ENCODE data around the gene MYOZ3. TPM values are rescaled to one million over a fixed set of nuclear protein-coding genes. Genes with fewer than 3 reads are reported as not detected.

MYOZ3 gene
- total and polyA plus RNA-seq, 2 experiments from 2014 or later: 1.1 to 1.8 TPM

- 84% methylated on average over 10 of the region's 10 CpGs for WGBS (ENCODE audit: low lambda C conversion rate, missing lambda C conversion rate)
Measured at GRCh38 chr5:150661821-150662596, 958 bp downstream of the MYOZ3 start.

GRCh38 chr5:150662731-150663516 is 1.9 kb downstream of the MYOZ3 start:
- H3K4me3 ChIP-seq: no peak overlapping the region
- no peak for DNase-seq (ENCODE audit: low spot score)
- H3K27ac ChIP-seq: no peak overlapping the region
- H4K20me1 ChIP-seq (ENCODE audit: insufficient read depth, poor library complexity, severe bottlenecking): no peaks in the 10 kb centered on the region
- no peak for TF ChIP-seq CTCF (IDR thresholded peaks at IDR 0.05; ENCODE audit: poor library complexity)
- no peak for TF ChIP-seq EZH2phosphoT487 (IDR thresholded peaks at IDR 0.05; ENCODE audit: low read depth, severe bottlenecking, unreplicated experiment)
- no peak for TF ChIP-seq EZH2 (IDR thresholded peaks at IDR 0.05; ENCODE audit: borderline replicate concordance)
- no peaks in the 10 kb centered on the region for H3K79me2 ChIP-seq
- WGBS (ENCODE audit: low lambda C conversion rate, missing lambda C conversion rate): 63% methylated on average over 4 of the region's 4 CpGs
- no peaks in the 10 kb centered on the region for H3K9me3 ChIP-seq (ENCODE audit: low read depth)
- no peaks in the 10 kb centered on the region for H3K9me2 ChIP-seq (replicated peaks; ENCODE audit: insufficient read depth)
- H3K36me3 ChIP-seq (replicated peaks; ENCODE audit: insufficient read depth, low read depth): no peaks in the 10 kb centered on the region
- H3K4me2 ChIP-seq: no peak overlapping the region
- H2AFZ ChIP-seq: no peak overlapping the region
- H3K4me1 ChIP-seq (ENCODE audit: insufficient read depth): peaks cover 11% of the 10 kb centered on the region
- H3K27me3 ChIP-seq: no peaks in the 10 kb centered on the region

More at GRCh38 chr5:150661821-150662596, 958 bp downstream of the MYOZ3 start:
- no peak overlapping the region for H2AFZ ChIP-seq
- no peaks in the 10 kb centered on the region for H3K9me2 ChIP-seq (replicated peaks; ENCODE audit: insufficient read depth)
- no peaks in the 10 kb centered on the region for H3K36me3 ChIP-seq (replicated peaks; ENCODE audit: insufficient read depth, low read depth)
- DNase-seq (ENCODE audit: low spot score): no peak
- H3K9me3 ChIP-seq (ENCODE audit: low read depth): no peaks in the 10 kb centered on the region
- H4K20me1 ChIP-seq (ENCODE audit: insufficient read depth, poor library complexity, severe bottlenecking): no peaks in the 10 kb centered on the region
- no peak overlapping the region for H3K4me3 ChIP-seq
- no peak overlapping the region for H3K4me2 ChIP-seq
- H3K4me1 ChIP-seq (ENCODE audit: insufficient read depth): peaks cover 16% of the 10 kb centered on the region
- TF ChIP-seq EZH2phosphoT487 (IDR thresholded peaks at IDR 0.05; ENCODE audit: low read depth, severe bottlenecking, unreplicated experiment): no peak
- no peak for TF ChIP-seq CTCF (IDR thresholded peaks at IDR 0.05; ENCODE audit: poor library complexity)
- TF ChIP-seq EZH2 (IDR thresholded peaks at IDR 0.05; ENCODE audit: borderline replicate concordance): no peak
- no peaks in the 10 kb centered on the region for H3K79me2 ChIP-seq
- no peak overlapping the region for H3K27ac ChIP-seq
- H3K27me3 ChIP-seq: no peaks in the 10 kb centered on the region

- Histone ChIP-seq H3K4me3 (no peak overlapping the region), H3K4me2 (no peak overlapping the region), H3K9me3 (ENCODE audit: low read depth) (no peaks in the 10 kb centered on the region), H3K27ac (no peak overlapping the region), H4K20me1 (ENCODE audit: insufficient read depth, poor library complexity, severe bottlenecking) (no peaks in the 10 kb centered on the region), H3K27me3 (no peaks in the 10 kb centered on the region), H3K4me1 (ENCODE audit: insufficient read depth) (peaks cover 11% of the 10 kb centered on the region), H2AFZ (no peak overlapping the region), H3K9me2 (replicated peaks; ENCODE audit: insufficient read depth) (no peaks in the 10 kb centered on the region), H3K79me2 (no peaks in the 10 kb centered on the region), H3K36me3 (replicated peaks; ENCODE audit: insufficient read depth, low read depth) (no peaks in the 10 kb centered on the region)
- WGBS (ENCODE audit: low lambda C conversion rate, missing lambda C conversion rate): 92% methylated on average over 3 of the region's 3 CpGs
- no peak for TF ChIP-seq EZH2 (IDR thresholded peaks at IDR 0.05; ENCODE audit: borderline replicate concordance)
- no peak for TF ChIP-seq EZH2phosphoT487 (IDR thresholded peaks at IDR 0.05; ENCODE audit: low read depth, severe bottlenecking, unreplicated experiment)
- TF ChIP-seq CTCF (IDR thresholded peaks at IDR 0.05; ENCODE audit: poor library complexity): no peak
- no peak for DNase-seq (ENCODE audit: low spot score)
Measured at GRCh38 chr5:150663936-150664335, 2.9 kb downstream of the MYOZ3 start.

Data from hepatocyte (in vitro differentiated cells).